Activated naive CD8-positive, alpha-beta T cell treated with anti-CD3 and anti-CD28 coated beads, Interleukin-2, amount 10 ng/mL, durations not matched to agents 7 days and 5 days (primary cell): Measurements from ENCODE around the gene PYDC1. TPM values are rescaled to one million over a fixed set of nuclear protein-coding genes. Genes with fewer than 3 reads are reported as not detected.
A peak's percentile ranks its signal among the peaks of the same experiment; 100 is the strongest.

Source experiments
- ATAC-seq: fragments of 150-1000 bp; cut with Tn5 transposase; one replicate; pipeline ENCODE4 v1.10.0; 2021; ENCODE audit warnings: low read depth, moderate library complexity
- POLR2A ChIA-PET: fragments of 350-600 bp; sonication (Branson Sonifier 250); formaldehyde crosslinking; loops from one replicate; lab custom pipeline; 2021; ENCODE audit warnings: antibody characterized with exemption; lab: Charles Lee
- DNase-seq: peaks from one replicate; pipeline ENCODE4 v3.0.0; 2021
- H3K27ac Mint-ChIP-seq: one replicate; pipeline ENCODE4 v1.8.0; 2022; ENCODE audit warnings: mild to moderate bottlenecking, mixed read lengths
- H3K27me3 Mint-ChIP-seq: one replicate; pipeline ENCODE4 v1.8.0; 2022; ENCODE audit warnings: mild to moderate bottlenecking, moderate library complexity, mixed read lengths
- H3K36me3 Mint-ChIP-seq: one replicate; pipeline ENCODE4 v1.8.0; 2021; ENCODE audit warnings: mild to moderate bottlenecking, mixed read lengths
- H3K4me1 Mint-ChIP-seq: one replicate; pipeline ENCODE4 v1.8.0; 2021; ENCODE audit warnings: mixed read lengths
- H3K4me3 Mint-ChIP-seq: one replicate; pipeline ENCODE4 v1.8.0; 2022; ENCODE audit warnings: mild to moderate bottlenecking, moderate library complexity, mixed read lengths
- H3K9me3 Mint-ChIP-seq: one replicate; pipeline ENCODE4 v1.8.0; 2021; ENCODE audit warnings: mixed read lengths
- total RNA-seq, 2 experiments: library from RNA; stranded (reverse); gene quantifications; one replicate each; pipeline ENCODE4 v1.2.3, GENCODE V29; 2021

PYDC1 gene
- total RNA-seq, 2 experiments from 2014 or later, result not detected

GRCh38 chr16:31187808-31188189, 29.1 kb downstream of the PYDC1 start:
- DNase-seq (no peak), ATAC-seq (no peak)
- no peak overlapping the region for H3K27ac Mint-ChIP-seq
- POLR2A ChIA-PET, result interaction anchor here (0.6 to 3.2 kb wide), 4 partner anchors 10 to 238 kb away, joined by 3 to 20 read pairs (median 3); no protein-coding TSS in a partner anchor
- peaks cover 70% of the 10 kb centered on the region for H3K4me1 Mint-ChIP-seq
- no peaks in the 10 kb centered on the region for H3K27me3 Mint-ChIP-seq
- H3K36me3 Mint-ChIP-seq, result peaks cover 80% of the 10 kb centered on the region
- H3K4me3 Mint-ChIP-seq, result no peak overlapping the region
- H3K9me3 Mint-ChIP-seq, result no peaks in the 10 kb centered on the region

DNA sequence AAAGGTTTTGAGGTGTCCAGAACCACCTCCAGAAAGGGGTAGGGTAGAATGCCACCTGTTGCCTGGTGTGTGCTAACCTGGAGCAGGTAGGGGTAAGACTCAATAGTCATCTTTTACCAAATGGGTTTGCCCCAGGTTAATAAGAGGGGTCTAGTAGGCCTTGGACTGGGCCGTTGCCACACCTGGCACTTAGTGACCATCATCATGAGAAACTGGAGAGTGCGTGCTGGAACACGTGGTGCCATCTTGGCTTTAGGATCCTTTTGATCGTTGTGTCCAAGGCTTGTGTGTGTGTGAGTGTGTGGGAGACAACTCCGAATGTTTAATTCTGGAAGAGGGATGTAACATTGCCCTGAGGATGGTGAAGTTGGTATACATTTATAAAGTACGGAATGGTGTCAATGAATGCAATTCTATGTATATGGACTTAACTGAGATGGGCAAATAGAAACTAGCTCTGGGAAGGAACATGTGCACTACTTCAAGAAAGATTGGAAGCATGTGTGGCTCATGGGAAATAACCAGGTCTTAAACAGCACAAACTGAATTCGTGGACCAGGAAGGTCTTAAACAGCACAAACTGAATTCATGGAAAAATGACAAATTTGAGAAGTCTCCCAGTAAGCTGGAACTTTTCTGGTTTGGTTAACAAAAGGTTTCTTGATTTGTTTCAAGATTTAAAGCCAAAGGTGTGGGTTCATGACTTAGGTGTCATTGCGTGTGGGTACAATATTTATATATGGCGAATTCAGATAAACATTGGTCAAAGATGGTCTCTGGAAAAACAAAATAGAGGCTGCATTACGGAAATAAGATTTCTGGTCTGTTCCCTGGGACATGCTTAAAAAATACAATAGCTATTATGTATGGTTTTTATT, 29.8 kb downstream of the PYDC1 start:
- POLR2A ChIA-PET, result interaction anchor here (0.6 to 3.2 kb wide), 5 partner anchors 10 to 193 kb away, joined by 3 to 20 read pairs (median 3); no protein-coding TSS in a partner anchor
- peak overlapping the region; percentile 29 for H3K4me3 Mint-ChIP-seq

DNA sequence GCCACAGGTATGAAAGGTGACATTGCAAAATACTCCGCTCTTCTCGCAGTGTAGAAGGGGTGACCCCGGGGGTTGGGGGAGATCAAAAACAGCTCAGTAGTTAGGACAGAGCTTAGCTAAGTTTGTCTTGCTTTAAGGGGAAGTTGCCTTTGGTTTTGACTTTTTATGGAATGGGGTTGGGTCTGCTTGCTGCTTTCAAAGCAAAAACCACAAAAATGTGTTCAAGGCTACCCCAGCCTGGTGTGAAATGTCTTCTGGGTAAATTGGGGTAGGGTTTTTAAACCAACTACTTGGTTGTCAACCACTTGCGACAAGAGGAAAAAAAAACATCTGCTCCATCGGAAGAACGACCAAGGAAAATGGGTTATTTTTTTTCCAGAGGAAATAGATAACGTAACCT, 30.8 kb downstream of the PYDC1 start:
- no peaks in the 10 kb centered on the region for H3K9me3 Mint-ChIP-seq
- POLR2A ChIA-PET, result interaction anchor here (3.0 to 3.2 kb wide), 2 partner anchors 15 to 44 kb away, joined by 16 to 20 read pairs; no protein-coding TSS in a partner anchor
- H3K4me3 Mint-ChIP-seq, result peak overlapping the region; percentile 62
- no peaks in the 10 kb centered on the region for H3K27me3 Mint-ChIP-seq
- H3K27ac Mint-ChIP-seq, result peak overlapping the region; percentile 74
- H3K4me1 Mint-ChIP-seq, result peaks cover 74% of the 10 kb centered on the region
- DNase-seq, result no peak
- peak; percentile 15 for ATAC-seq
- H3K36me3 Mint-ChIP-seq, result peaks cover 84% of the 10 kb centered on the region

More for the DNA sequence above, 29.8 kb downstream of the PYDC1 start:
- H3K27ac Mint-ChIP-seq, result peak overlapping the region; percentile 50
- ATAC-seq, result no peak
- peaks cover 76% of the 10 kb centered on the region for H3K4me1 Mint-ChIP-seq
- peaks cover 84% of the 10 kb centered on the region for H3K36me3 Mint-ChIP-seq
- H3K27me3 Mint-ChIP-seq, result no peaks in the 10 kb centered on the region
- DNase-seq, result no peak
- no peaks in the 10 kb centered on the region for H3K9me3 Mint-ChIP-seq

DNA sequence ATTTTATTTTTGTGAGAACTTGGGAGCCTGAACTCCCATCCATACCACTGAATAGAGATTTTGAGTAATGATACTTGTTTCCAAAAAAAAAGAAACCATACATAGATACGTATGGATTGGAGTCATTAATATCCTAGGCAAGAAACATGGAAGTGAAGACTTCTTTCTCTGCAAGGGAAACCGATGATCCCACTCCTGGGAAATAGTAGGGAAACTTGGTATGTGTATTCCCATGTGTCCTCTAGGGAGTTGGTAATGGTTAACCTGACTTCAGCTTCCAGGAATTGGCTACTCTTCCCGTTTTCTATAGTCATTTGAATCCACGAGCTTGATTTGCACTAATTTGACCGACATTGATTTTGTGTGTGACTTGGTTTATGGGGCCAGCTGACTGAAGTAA, 31.6 kb downstream of the PYDC1 start:
- H3K9me3 Mint-ChIP-seq, result no peaks in the 10 kb centered on the region
- H3K4me1 Mint-ChIP-seq, result peaks cover 69% of the 10 kb centered on the region
- DNase-seq, result no peak
- H3K36me3 Mint-ChIP-seq, result peaks cover 79% of the 10 kb centered on the region
- no peak for ATAC-seq
- peak overlapping the region; percentile 74 for H3K27ac Mint-ChIP-seq
- H3K27me3 Mint-ChIP-seq, result no peaks in the 10 kb centered on the region
- POLR2A ChIA-PET, result interaction anchor here (0.7 to 3.2 kb wide), 3 partner anchors 15 to 43 kb away, joined by 3 to 20 read pairs (median 16); no protein-coding TSS in a partner anchor
- H3K4me3 Mint-ChIP-seq, result peak overlapping the region; percentile 62

DNA sequence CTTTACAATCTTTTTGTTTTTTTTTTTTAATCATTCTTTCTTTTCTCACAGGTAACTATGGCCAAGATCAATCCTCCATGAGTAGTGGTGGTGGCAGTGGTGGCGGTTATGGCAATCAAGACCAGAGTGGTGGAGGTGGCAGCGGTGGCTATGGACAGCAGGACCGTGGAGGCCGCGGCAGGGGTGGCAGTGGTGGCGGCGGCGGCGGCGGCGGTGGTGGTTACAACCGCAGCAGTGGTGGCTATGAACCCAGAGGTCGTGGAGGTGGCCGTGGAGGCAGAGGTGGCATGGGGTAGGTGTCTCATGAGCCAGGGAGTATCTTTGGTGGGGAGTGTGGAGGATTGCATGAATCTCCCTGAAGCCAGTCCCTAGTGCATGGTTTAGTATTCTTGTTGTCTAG, 32.0 kb downstream of the PYDC1 start:
- POLR2A ChIA-PET, result interaction anchor here (0.7 to 3.2 kb wide), 4 partner anchors 16 to 528 kb away, joined by 3 to 30 read pairs (median 10); partner anchors contain the start of gene PYCARD
- no peak for ATAC-seq
- H3K36me3 Mint-ChIP-seq, result peaks cover 74% of the 10 kb centered on the region

GRCh38 chr16:31183432-31184428, 33.2 kb downstream of the PYDC1 start:
- Mint-ChIP-seq H3K9me3 (no peaks in the 10 kb centered on the region), H3K27ac (peak overlapping the region; percentile 25), H3K27me3 (no peaks in the 10 kb centered on the region), H3K36me3 (peaks cover 64% of the 10 kb centered on the region), H3K4me1 (peaks cover 59% of the 10 kb centered on the region), H3K4me3 (peak overlapping the region; percentile 99)
- DNase-seq (no peak), ATAC-seq (no peak)
- POLR2A ChIA-PET, result interaction anchor here (0.6 to 3.2 kb wide), 8 partner anchors 9 to 782 kb away, joined by 3 to 30 read pairs (median 4); partner anchors contain the start of gene PYCARD

More for the DNA sequence above, 32.0 kb downstream of the PYDC1 start:
- Mint-ChIP-seq H3K4me1 (peaks cover 65% of the 10 kb centered on the region), H3K9me3 (no peaks in the 10 kb centered on the region), H3K27me3 (no peaks in the 10 kb centered on the region), H3K4me3 (peak overlapping the region; percentile 62), H3K27ac (peak overlapping the region; percentile 66)
- DNase-seq, result no peak

DNA sequence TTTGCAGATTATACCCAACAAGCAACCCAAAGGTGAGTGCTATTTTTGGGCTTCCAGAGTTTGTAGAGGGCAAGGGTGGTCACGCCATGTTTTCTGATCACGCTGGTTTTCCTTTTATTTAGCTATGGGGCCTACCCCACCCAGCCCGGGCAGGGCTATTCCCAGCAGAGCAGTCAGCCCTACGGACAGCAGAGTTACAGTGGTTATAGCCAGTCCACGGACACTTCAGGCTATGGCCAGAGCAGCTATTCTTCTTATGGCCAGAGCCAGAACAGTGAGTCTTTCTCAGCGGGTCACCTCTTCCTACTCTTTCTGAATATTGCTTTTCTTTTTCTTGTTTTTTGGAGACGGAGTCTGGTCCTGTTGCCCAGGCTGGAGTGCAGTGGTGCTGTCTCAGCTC, 34.5 kb downstream of the PYDC1 start:
- Mint-ChIP-seq H3K4me3 (peak overlapping the region; percentile 99), H3K9me3 (no peaks in the 10 kb centered on the region), H3K27ac (peak overlapping the region; percentile 57), H3K4me1 (peaks cover 60% of the 10 kb centered on the region), H3K36me3 (peaks cover 58% of the 10 kb centered on the region), H3K27me3 (no peaks in the 10 kb centered on the region)
- DNase-seq, result no peak
- POLR2A ChIA-PET, result interaction anchor here (0.7 to 3.2 kb wide), 6 partner anchors 15 to 276 kb away, joined by 3 to 30 read pairs (median 4); partner anchors contain the start of genes KAT8 and PYCARD
- no peak for ATAC-seq

DNA sequence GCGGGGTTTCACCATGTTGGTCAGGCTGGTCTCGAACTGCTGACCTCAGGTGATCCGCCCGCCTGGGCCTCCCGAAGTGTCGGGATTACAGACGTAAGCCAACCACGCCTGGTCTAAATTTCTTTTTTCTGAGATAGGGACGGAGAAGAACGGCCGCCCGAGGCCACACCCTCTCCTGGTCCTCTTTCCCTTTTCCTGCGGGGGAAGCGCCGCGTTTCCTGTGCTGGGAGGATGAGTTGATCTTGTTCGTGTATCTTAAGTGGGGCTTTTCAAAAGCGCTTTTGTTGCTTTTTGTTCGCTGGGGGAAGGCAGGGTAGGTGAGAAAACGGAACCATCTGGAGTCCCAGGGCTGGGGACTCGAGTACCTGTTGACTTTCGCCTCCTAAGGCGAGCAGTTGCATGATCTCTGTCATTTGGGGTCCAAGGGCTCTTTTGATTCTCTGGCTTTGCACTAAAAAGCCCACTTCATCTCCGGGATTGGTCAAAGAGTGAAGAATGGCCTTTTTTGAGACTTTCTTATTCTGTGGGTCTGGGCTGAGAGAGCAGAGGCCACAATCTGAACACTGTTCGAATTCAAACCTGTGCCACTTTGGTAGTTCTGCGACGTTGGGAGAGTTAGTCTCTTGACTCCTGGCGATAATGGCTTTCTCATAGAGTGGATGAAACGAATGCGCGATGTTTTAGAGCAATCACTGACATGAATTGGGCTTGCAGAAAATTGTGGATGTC, 35.7 kb downstream of the PYDC1 start:
- Mint-ChIP-seq H3K4me1 (peaks cover 56% of the 10 kb centered on the region), H3K9me3 (no peaks in the 10 kb centered on the region), H3K27ac (peak overlapping the region; percentile 97), H3K27me3 (no peaks in the 10 kb centered on the region), H3K4me3 (peak overlapping the region; percentile 99), H3K36me3 (peaks cover 48% of the 10 kb centered on the region)
- DNase-seq (no peak), ATAC-seq (no peak)
- POLR2A ChIA-PET, result interaction anchor here (0.6 to 5.9 kb wide), 38 partner anchors 9 to 531 kb away, joined by 3 to 138 read pairs (median 6); partner anchors contain the start of genes ARMC5, HSD3B7, ITGAX and KAT8

- H3K27me3 Mint-ChIP-seq, result no peaks in the 10 kb centered on the region
- DNase-seq (peak; percentile 96), ATAC-seq (peak; percentile 60)
- peaks cover 44% of the 10 kb centered on the region for H3K4me1 Mint-ChIP-seq
- no peaks in the 10 kb centered on the region for H3K9me3 Mint-ChIP-seq
- H3K27ac Mint-ChIP-seq, result peak within 1 kb of the TSS; percentile 97
- peaks cover 36% of the 10 kb centered on the region for H3K36me3 Mint-ChIP-seq
- POLR2A ChIA-PET, result interaction anchor here (0.6 to 5.9 kb wide), 57 partner anchors 8 to 693 kb away, joined by 3 to 138 read pairs (median 5); partner anchors contain the start of genes ARMC5, HSD3B7, ITGAX and KAT8
- H3K4me3 Mint-ChIP-seq, result peak within 1 kb of the TSS; percentile 99
Observed at GRCh38 chr16:31179747-31180459, 37.0 kb downstream of the PYDC1 start, which contains the start of gene FUS. TSS of gene FUS (plus strand) at chr16:31180139. CDS start at chr16:31180215, 76 bp downstream.

DNA sequence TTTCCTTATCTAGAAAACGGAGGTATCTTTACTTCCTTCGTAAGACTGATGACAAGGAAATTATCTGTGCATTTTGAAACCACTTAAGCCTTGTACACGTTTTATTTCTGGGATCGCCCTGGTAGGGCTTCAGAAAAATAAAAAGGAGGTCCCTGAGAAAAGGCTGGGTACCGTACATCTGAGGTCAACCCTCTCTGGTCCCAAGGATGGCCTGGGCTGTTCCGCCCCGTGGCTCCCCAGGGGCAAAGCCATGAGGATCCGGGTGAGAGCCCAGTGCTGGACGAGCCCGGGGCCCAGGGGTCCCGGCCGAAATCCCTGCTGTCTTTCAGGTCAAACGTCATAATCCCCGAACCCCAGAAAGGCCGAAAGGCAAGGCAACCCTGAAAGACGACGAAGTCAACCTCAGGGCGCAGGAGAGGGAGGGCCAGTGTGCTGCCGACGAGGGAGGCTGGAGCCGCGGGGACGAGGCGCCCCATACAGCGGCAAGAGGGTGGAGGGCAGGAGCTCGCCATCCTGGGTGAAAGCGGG, 37.7 kb downstream of the PYDC1 start:
- POLR2A ChIA-PET, result interaction anchor here (0.6 to 5.9 kb wide), 47 partner anchors 9 to 694 kb away, joined by 3 to 138 read pairs (median 6); partner anchors contain the start of genes ARMC5, ITGAX, KAT8 and PYCARD
- H3K27ac Mint-ChIP-seq, result peak overlapping the region; percentile 97
- peaks cover 41% of the 10 kb centered on the region for H3K4me1 Mint-ChIP-seq
- H3K9me3 Mint-ChIP-seq, result no peaks in the 10 kb centered on the region
- ATAC-seq, result no peak
- H3K36me3 Mint-ChIP-seq, result peaks cover 31% of the 10 kb centered on the region
- H3K27me3 Mint-ChIP-seq, result no peaks in the 10 kb centered on the region
- peak overlapping the region; percentile 99 for H3K4me3 Mint-ChIP-seq
- DNase-seq, result no peak

DNA sequence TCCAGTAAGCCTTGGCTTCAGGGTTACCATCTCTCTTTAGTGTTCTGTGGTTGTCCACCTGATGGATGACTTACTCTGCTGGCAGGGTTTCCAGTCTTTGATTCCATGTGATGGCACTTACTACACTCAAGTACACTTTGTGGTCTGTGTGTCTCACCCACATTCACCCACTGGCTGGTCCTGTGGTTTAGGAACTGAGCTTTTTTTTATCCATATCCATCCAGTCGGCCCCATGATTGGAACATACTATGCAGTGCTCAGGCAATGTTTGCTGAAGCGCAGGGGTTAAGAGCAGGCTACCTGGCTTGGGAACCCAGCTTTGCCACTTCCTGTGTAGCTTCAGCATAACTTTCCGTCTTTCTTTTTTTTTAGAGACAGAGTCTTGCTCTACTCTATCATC, 39.8 kb downstream of the PYDC1 start:
- peak; percentile 59 for DNase-seq
- peaks cover 21% of the 10 kb centered on the region for H3K4me1 Mint-ChIP-seq
- no peaks in the 10 kb centered on the region for H3K9me3 Mint-ChIP-seq
- ATAC-seq, result peak; percentile 31
- peak overlapping the region; percentile 97 for H3K27ac Mint-ChIP-seq
- POLR2A ChIA-PET, result interaction anchor here (0.6 to 5.9 kb wide), 14 partner anchors 11 to 281 kb away, joined by 3 to 138 read pairs (median 5); partner anchors contain the start of genes ARMC5, KAT8, PYCARD and ZNF843
- peak overlapping the region; percentile 77 for H3K4me3 Mint-ChIP-seq
- no peaks in the 10 kb centered on the region for H3K27me3 Mint-ChIP-seq
- peaks cover 11% of the 10 kb centered on the region for H3K36me3 Mint-ChIP-seq
